SK-N-SH treated with all-trans-retinoic acid at 6 μM for 48 hours (cell line): ENCODE data around the gene CCDC106.

Experiments used
- CSDC2 ChIP-seq: fragments of 250-450 bp; sonication (Bioruptor Pico); IDR thresholded peaks from 2 replicates; pipeline ENCODE4 v1.5.0; 2020; ENCODE audit warnings: mild to moderate bottlenecking, moderate library complexity
- PATZ1 ChIP-seq: fragments of 250-450 bp; sonication (Bioruptor Pico); IDR thresholded peaks from 2 replicates; pipeline ENCODE4 v1.8.0; 2020; ENCODE audit warnings: mild to moderate bottlenecking, moderate library complexity, borderline replicate concordance
- PPARA ChIP-seq: fragments of 250-450 bp; sonication (Bioruptor Pico); IDR thresholded peaks from 2 replicates; pipeline ENCODE4 v1.5.0; 2020; ENCODE audit warnings: mild to moderate bottlenecking, borderline replicate concordance
- SNAI2 ChIP-seq: fragments of 250-450 bp; sonication (Bioruptor Pico); IDR thresholded peaks from 2 replicates; pipeline ENCODE4 v1.5.0; 2020; ENCODE audit warnings: mild to moderate bottlenecking, moderate library complexity
- TCF4 ChIP-seq: fragments of 250-450 bp; sonication (Bioruptor Pico); IDR thresholded peaks from 2 replicates; pipeline ENCODE4 v1.8.0; 2021; ENCODE audit warnings: mild to moderate bottlenecking, moderate library complexity, borderline replicate concordance
- ZFP3 ChIP-seq: fragments of 250-450 bp; sonication (Bioruptor Pico); IDR thresholded peaks from 2 replicates; pipeline ENCODE4 v1.5.0; 2020; ENCODE audit warnings: mild to moderate bottlenecking, moderate library complexity

GRCh38 chr19:55659822-55660221 is 11.8 kb downstream of the CCDC106 start:
- TF ChIP-seq PATZ1 (CRISPR knock-in tag): no peak
- no peak for TF ChIP-seq PPARA (CRISPR knock-in tag)
- TF ChIP-seq ZFP3: no peak
- TF ChIP-seq SNAI2 (CRISPR knock-in tag): no peak
- TF ChIP-seq CSDC2 (CRISPR knock-in tag): no peak
- no peak for TF ChIP-seq TCF4 (CRISPR knock-in tag)
